Gastroesophageal sphincter (tissue), 3 donors: Measurements from ENCODE around the gene GRID2.

Source experiments
- CTCF ChIP-seq, 4 experiments: fragments of 200-600 bp in 2 of 4; fragments of 450-650 bp in 2 of 4; sonication (generic) in 1 of 4; IDR thresholded peaks; one replicate each; pipeline ENCODE4 v1.5.1; 2017 to 2019; ENCODE audit warnings: antibody characterized with exemption in 4 of 4, mild to moderate bottlenecking in 2 of 4, moderate library complexity in 2 of 4
- EP300 ChIP-seq: sonication (generic); formaldehyde crosslinking; IDR thresholded peaks from one replicate; pipeline ENCODE4 v1.6.1; 2017; ENCODE audit warnings: antibody characterized with exemption, mild to moderate bottlenecking
- POLR2A ChIP-seq, 2 donors: fragments of 450-650 bp; IDR thresholded peaks; one replicate each; pipeline ENCODE4 v1.6.1; 2017; ENCODE audit warnings: antibody characterized with exemption in 2 of 2, mild to moderate bottlenecking in 2 of 2, moderate library complexity in 1 of 2

GRCh38 chr4:93684571-93684970, 1380.8 kb downstream of the GRID2 start:
- TF ChIP-seq POLR2A (IDR thresholded peaks at IDR 0.05): no peak
- TF ChIP-seq CTCF (IDR thresholded peaks at IDR 0.05): no peak
- TF ChIP-seq EP300: no peak
